CD4-positive, alpha-beta T cell treated with Interleukin-17A for 4 hours (primary cell): Measurements from ENCODE around the gene OR56A3.
"Not testable (repeated sequence)": the region's sequence is repeated elsewhere in the genome, so short reads cannot be mapped to it uniquely, and the experiment has no call there.

Source experiments
- DNase-seq: peaks from one replicate; pipeline ENCODE4 v3.0.0-alpha.2; 2020; ENCODE audit warnings: mixed read lengths

The OR56A3 gene

DNA sequence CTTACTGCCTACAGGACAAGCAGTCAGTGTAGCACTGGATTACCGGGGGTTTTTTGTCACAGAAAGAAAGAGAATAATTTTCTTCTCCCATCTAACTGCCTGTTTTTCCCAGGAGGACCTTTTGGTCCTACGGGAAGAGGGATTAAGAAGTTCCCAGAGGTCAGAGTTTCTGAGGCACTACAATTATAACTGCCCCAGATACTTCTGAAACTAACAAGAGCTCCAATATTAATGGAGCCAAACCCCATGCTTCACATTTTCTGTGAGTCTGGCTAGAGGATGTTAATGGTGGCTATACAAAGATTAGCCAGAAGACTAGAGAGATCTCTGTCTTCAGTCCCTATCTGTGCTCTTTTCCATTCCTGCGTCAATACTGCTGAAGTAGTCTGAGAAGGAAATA lies at the start of gene OR56A3:
Gene OR56A3 (plus strand): TSS at position 301 of the 400 bp plus-strand sequence. CDS start 5,096 bp downstream, outside the sequence.
- DNase-seq = no peak

- no peak for DNase-seq
Measured at GRCh38 chr11:5892908-5893307, 49.1 kb upstream of the OR56A3 start, which contains the start of gene OR52E5. OR52E5 (plus strand) TSS chr11:5893208; CDS start chr11:5900777, 7,569 bp downstream.

- no peak for DNase-seq
Measured at GRCh38 chr11:5899534-5899933, 42.5 kb upstream of the OR56A3 start.

- DNase-seq = no peak
Measured at GRCh38 chr11:5910540-5910939, 31.5 kb upstream of the OR56A3 start.

DNA sequence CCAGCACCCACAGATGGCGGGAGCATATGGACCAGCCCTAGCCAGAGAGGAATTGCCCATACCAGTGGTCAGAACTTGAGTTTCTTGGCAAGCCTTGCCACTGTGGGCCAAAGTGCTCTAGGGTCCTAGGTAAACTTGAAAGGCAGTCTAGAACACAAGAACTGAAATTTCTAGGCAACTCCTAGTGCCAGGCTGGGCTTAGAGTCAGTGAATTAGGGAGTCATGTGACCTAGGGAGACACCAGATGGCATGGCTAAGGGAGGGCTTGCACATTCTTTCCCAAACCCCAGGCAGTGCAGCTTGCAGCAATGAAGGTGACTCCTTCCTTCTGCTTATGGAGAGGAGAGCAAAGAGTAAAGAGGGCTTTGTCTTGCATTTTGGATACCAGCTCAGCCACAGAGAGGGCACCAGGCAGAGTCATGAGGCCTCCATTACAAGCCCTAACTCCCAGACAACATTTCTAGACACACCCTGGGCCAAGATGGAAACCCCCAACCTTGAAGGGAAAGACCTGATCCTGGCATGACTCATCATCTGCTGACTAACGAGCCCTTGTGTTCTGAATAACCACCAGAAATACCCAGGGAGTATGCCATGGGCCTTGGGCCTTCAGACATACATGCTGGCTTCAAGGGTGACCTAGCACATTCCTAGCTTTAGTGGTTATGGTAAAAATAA lies 19.2 kb upstream of the OR56A3 start:
- DNase-seq = no peak

- no peak for DNase-seq
Measured at GRCh38 chr11:5923427-5923776, 18.6 kb upstream of the OR56A3 start.

DNA sequence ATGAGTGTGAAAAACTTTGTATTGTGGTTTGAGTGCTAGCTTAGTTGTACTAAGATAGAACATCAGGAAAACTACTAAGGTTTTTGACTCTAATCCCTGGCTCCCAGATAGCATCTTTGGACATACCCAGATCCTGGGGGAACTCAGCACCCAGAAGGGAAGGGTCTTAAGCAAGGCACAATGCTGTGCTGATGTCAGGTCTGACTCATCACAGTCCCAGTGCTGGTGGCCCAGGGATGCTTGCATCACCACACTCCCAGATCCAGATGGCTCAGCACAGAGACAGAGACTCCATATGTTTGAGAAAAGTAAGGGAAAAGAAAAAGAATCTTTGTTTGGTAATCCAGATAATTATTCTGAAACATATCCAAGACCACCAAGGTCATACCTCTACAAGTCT lies 18.3 kb upstream of the OR56A3 start:
- no peak for DNase-seq

- no peak for DNase-seq
Measured at GRCh38 chr11:5928271-5928670, 13.8 kb upstream of the OR56A3 start.

DNA sequence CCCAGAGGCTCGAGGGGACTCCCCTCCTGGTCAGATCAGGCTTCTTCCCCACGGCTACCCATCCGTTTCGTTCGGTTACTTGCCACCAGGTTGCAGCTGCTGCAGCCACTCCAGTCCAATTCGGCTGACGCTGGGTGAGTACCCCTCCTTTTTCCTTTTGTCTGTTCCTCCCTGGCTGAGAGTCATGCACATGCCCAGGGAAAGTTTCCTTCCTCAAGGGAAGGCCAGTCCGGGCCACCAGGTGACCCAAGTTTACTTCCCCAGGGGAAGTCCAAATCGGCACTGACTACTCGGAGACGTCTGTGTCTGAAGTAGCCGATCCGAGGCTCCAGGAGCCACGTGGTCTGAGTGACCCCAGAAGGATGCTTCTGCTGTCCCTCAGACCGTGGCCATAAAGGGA lies 13.2 kb upstream of the OR56A3 start:
- no peak for DNase-seq

DNA sequence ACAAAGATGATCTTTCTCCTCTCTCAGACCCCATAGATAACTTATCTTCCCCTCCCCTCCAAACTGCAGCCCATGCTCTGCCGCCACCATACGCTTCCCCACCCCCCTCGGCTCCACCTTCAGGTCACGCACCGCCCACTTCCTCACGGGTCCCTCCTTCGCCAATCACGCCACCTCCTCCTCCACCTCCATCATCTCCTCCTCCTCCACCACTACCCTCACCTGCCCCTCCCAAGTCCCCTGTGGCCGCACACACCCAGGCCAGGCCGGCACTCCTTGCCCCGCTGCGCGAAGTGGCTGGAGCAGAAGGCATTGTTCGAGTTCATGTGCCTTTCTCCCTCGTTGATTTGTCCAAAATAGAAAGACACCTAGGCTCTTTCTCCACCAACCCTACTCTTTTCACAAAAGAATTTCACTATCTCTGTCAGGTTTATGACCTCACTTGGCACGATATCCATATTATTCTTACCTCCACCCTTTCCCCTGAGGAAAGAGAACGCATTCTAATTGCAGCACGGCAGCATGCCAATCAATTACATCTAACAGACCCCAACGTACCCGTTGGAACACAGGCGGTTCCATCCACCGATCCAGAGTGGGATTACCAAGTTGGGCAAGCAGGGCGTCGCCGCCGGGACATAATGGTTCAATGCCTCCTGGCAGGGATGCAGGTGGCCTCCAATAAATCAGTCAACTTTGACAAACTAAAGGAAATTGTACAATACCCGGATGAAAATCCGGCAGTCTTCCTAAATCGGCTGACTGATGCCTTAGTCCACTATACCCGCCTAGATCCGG lies 12.3 kb upstream of the OR56A3 start:
- no peak for DNase-seq

DNA sequence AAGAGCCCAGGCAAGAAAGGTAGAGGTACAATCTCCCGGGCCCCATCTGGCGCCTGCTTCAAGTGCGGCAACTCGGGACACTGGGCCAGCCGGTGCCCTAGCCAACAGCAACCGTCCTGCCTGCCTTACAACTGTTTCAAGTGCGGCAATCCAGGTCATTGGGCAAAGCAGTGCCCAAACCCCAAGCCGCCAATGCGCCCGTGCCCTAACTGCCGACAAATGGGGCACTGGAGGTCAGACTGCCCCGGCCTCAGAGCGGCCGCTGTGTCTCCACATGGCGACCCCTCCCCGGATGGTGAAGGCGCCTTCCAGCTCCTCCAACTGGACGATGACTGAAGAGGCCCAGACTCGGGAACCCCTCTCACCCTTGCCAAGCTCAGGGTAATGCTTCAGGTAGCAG lies 11.4 kb upstream of the OR56A3 start:
- no peak for DNase-seq

DNA sequence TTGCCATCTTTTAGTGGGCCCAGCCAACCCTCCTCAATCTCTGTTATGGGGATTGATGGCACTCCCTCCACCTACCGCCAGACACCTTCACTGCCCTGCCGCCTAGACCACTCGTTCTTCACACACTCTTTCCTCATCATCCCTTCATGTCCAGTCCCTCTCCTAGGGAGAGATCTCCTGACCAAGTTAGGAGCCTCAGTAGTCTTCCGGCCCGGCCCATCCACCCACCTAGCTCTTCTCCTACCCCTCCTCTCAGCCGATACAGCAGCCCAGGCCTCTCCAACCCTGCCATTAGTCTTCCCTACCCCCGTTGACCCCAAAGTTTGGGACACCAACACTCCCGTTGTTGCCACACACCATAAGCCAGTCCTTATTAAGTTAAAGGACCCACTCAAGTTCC lies 11.0 kb upstream of the OR56A3 start:
- no peak for DNase-seq

DNA sequence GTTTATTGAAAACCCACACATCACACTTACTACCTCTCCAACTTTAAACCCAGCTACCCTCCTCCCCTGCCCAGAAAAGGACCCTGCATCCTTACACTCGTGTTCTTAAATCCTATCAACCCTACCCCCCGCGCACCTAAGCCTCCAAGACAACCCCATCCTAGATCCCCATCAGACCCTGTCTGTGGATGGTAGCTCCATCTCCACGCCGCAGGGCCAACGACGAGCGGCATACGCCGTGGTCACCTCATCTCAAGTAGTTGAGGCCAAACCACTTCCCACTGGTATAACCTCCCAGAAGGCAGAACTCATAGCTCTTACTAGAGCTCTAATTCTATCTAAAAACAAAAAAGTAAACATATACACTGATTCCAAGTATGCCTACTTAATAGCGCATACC lies 9.4 kb upstream of the OR56A3 start:
- DNase-seq = no peak

- no peak for DNase-seq
Measured at GRCh38 chr11:5933116-5933515, 8.9 kb upstream of the OR56A3 start.

- DNase-seq = no peak
Measured at GRCh38 chr11:5937868-5938602, 4.0 kb upstream of the OR56A3 start.

DNA sequence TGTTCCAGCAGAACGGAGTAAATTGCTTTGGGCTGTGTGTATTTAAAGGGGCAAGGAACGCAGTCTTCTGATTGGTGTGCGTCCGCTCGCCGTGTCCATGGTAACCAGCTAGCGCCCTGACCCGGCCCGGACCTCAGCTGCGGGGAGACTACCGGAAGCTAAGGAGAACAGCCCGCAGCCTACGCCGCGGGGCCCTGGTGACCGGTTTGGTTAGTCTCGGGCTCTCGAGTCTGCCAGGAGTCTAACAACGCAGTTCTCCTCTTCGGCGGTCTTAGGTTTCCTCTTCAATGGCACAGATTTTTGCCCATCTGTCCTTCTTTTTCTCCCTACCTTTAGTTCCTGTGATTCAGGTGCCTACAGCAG lies 3.5 kb upstream of the OR56A3 start:
- DNase-seq = no peak

DNA sequence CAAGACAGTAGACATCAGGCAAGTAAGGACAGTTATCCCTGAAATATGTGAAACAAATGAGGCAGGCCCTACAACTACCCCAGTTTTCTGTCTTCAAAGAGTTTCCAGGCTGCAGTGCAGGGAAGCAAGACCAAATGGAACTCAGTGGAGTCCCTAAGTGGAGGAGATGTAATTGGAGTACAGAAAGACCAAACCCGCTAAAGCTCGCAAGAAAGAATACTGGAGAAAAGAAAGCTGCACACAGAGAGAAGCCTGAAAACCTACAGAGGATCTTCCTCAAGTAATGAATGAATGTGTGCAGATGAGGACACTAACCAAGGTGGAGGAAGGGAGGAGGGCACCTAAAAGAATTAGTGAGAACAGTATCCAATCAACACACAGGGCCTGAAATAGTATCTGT lies 1.3 kb upstream of the OR56A3 start:
- no peak for DNase-seq

GRCh38 chr11:5955586-5955985 lies 13.5 kb downstream of the OR56A3 start:
- no peak for DNase-seq

DNA sequence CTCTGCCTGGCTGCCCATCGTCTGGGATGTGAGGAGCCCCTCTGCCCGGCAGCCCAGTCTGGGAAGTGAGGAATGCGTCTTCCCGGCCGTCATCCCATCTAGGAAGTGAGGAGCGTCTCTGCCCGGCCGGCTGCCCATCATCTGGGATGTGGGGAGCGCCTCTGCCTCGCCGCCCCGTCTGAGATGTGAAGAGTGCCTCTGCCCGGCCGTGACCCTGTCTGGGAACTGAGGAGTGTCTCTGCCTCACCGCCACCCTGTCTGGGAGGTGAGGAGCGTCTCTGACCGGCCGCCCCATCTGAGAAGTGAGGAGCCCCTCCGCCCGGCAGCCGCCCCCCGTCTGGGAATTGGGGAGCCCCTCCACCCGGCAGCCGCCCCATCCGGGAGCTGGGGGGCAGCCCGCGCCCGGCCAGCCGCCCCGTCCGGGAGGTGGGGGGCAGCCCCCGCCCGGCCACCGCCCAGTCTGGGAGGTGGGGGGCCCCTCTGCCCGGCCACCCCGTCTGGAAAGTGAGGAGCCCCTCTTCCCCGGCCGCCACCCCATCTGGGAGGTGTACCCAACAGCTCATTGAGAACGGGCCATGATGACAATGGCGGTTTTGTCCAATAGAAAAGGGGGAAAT lies 18.8 kb downstream of the OR56A3 start:
- DNase-seq = not testable (repeated sequence)

DNA sequence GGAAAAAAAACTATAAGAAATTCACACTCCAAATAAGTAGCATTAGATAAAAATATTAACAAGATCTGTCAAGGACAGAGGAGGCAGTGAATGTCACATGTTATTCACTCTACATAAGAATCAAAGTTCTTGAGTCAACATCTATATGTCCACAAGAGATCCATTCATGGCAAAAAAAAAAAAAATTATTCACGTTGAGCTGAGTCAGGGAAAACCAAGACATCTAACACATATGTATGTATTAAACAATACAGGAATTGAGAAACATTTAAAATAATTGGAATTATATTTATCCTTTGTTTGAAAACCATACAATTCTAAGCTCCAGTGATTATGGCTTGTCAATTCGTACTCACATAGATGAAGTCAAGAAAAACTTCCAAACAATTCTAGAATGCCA lies 24.9 kb downstream of the OR56A3 start:
- DNase-seq = no peak

GRCh38 chr11:5967708-5968107 lies 25.7 kb downstream of the OR56A3 start:
- no peak for DNase-seq

GRCh38 chr11:5968394-5968793 lies 26.3 kb downstream of the OR56A3 start, which contains the start of gene OR56A5:
OR56A5 (minus strand) TSS chr11:5968494; CDS start chr11:5968494, 0 bp downstream.
- no peak for DNase-seq

GRCh38 chr11:5973530-5973929 lies 31.5 kb downstream of the OR56A3 start:
- DNase-seq = no peak
